Type B pancreatic cell (in vitro differentiated cells): Measurements from ENCODE around the gene NCR3LG1. TPM values are rescaled to one million over a fixed set of nuclear protein-coding genes. Genes with fewer than 3 reads are reported as not detected.

Experiments used
- DNase-seq: peaks from one replicate; pipeline ENCODE4 v3.0.0; 2021; ENCODE audit warnings: mixed read lengths; ENCODE audit not compliant: unreplicated experiment; ENCODE audit errors: extremely low spot score
- H3K27ac Mint-ChIP-seq: 2 replicates; pipeline ENCODE4 v1.8.0; 2021; ENCODE audit warnings: mild to moderate bottlenecking, mixed read lengths
- H3K27me3 Mint-ChIP-seq: 2 replicates; pipeline ENCODE4 v1.8.0; 2021; ENCODE audit warnings: mixed read lengths
- H3K36me3 Mint-ChIP-seq: 2 replicates; pipeline ENCODE4 v1.8.0; 2021; ENCODE audit warnings: mixed read lengths
- H3K4me1 Mint-ChIP-seq: one replicate; pipeline ENCODE4 v1.8.0; 2021; ENCODE audit warnings: mixed read lengths; ENCODE audit not compliant: unreplicated experiment
- H3K4me3 Mint-ChIP-seq: 2 replicates; pipeline ENCODE4 v1.8.0; 2021; ENCODE audit warnings: mild to moderate bottlenecking, mixed read lengths
- H3K9me3 Mint-ChIP-seq: 2 replicates; pipeline ENCODE4 v1.8.0; 2021; ENCODE audit warnings: mixed read lengths
- total RNA-seq: library from RNA; stranded (reverse); gene quantifications from 2 replicates; pipeline ENCODE4 v1.2.1, GENCODE V29; 2021; ENCODE audit warnings: low replicate concordance
- TF ChIP-seq, protein P1 (sequence below): fragments of 200-600 bp; sonication (generic); conservative IDR thresholded peaks from 2 replicates; pipeline ENCODE4 v1.5.0; 2021; ENCODE audit warnings: antibody characterized with exemption, mild to moderate bottlenecking

Gene NCR3LG1
- total RNA-seq, 1 donor from 2014 or later, result 6.0 TPM

DNA sequence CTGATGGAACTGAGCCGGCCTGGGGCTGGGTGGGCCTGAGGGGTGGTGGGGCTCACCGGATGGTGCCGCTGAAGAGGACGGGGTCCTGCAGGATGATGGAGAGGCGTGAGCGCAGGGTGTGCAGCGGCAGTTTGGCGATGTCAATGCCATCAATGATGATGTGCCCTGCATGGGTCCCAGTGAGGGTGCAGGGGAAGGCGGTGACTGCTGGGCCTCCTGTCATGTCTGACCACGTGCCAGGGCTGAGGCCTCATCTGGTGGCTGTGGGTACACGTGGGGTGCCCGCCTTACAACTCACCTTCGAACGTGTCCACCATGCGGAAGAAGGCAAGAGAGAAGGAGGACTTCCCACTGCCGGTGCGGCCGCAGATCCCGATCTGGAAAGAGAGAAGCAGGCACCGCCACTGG, 44.0 kb downstream of the NCR3LG1 start:
- TF ChIP-seq, protein P1, sequence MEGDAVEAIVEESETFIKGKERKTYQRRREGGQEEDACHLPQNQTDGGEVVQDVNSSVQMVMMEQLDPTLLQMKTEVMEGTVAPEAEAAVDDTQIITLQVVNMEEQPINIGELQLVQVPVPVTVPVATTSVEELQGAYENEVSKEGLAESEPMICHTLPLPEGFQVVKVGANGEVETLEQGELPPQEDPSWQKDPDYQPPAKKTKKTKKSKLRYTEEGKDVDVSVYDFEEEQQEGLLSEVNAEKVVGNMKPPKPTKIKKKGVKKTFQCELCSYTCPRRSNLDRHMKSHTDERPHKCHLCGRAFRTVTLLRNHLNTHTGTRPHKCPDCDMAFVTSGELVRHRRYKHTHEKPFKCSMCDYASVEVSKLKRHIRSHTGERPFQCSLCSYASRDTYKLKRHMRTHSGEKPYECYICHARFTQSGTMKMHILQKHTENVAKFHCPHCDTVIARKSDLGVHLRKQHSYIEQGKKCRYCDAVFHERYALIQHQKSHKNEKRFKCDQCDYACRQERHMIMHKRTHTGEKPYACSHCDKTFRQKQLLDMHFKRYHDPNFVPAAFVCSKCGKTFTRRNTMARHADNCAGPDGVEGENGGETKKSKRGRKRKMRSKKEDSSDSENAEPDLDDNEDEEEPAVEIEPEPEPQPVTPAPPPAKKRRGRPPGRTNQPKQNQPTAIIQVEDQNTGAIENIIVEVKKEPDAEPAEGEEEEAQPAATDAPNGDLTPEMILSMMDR, result no peak
- H3K27me3 Mint-ChIP-seq, result peaks cover 11% of the 10 kb centered on the region
- no peaks in the 10 kb centered on the region for H3K4me1 Mint-ChIP-seq
- H3K36me3 Mint-ChIP-seq, result no peaks in the 10 kb centered on the region
- no peak overlapping the region for H3K27ac Mint-ChIP-seq
- no peaks in the 10 kb centered on the region for H3K9me3 Mint-ChIP-seq
- DNase-seq, result no peak
- H3K4me3 Mint-ChIP-seq, result no peak overlapping the region

DNA sequence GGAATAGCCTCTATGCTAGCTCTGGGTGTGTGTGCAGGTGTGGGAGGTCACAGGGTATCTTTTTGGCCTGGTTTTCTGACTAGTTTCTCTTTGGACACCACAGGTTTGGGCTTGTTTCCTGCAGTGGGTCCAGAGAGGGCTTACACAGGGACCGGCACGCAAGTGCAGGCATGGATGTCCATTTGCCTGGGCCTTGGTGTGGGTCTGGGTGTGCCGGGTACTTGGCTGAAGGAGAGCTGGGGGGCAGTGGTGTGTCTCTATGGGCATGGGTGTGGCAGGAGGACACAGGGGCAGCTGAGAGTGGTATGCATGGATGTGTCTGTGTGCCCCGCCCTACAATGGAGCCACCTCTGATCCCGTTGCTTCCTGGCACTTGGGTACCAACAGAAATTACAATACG, 44.4 kb downstream of the NCR3LG1 start:
- Mint-ChIP-seq H3K4me3 (no peak overlapping the region), H3K4me1 (no peaks in the 10 kb centered on the region), H3K36me3 (no peaks in the 10 kb centered on the region), H3K9me3 (no peaks in the 10 kb centered on the region), H3K27me3 (peaks cover 11% of the 10 kb centered on the region), H3K27ac (no peak overlapping the region)
- DNase-seq, result no peak
- TF ChIP-seq, protein P1, result no peak

DNA sequence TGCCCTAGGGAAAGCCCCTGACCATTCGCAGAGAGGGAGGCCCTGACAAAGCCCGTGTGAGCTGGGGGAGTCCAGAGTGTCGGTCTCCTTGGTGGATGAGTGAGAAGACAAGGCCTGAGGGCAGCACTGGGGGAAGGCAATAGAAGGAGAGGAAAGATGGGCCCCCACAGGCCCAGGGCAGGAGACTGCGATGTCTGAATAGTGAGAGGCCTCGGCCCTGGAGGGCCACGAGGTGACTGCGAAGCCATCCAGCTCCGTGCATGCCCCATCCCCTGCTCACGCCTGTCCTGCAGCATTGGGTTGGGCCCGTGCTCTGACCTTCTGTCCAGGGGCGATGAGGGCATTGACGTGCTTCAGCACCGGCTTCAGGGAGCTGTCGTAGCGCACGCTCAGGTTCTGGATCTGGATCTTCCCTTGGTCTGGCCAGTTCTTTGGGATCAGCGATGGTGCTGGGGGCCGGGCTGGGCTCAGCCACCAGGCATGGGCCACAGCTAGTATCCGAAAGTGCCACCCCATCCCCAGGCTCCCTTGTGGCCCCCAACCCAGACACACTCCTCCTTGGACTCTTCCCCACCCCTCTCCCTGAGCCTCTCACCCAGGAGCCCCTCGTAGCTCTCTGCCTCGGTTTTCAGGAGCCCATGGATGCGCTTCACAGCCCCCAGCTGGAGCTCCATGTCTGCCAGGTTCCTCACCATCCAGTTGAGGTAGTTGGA, 45.2 kb downstream of the NCR3LG1 start:
- no peak overlapping the region for H3K27ac Mint-ChIP-seq
- TF ChIP-seq, protein P1, result no peak
- no peaks in the 10 kb centered on the region for H3K36me3 Mint-ChIP-seq
- H3K4me3 Mint-ChIP-seq, result no peak overlapping the region
- H3K4me1 Mint-ChIP-seq, result no peaks in the 10 kb centered on the region
- H3K27me3 Mint-ChIP-seq, result peaks cover 6% of the 10 kb centered on the region
- DNase-seq, result no peak
- H3K9me3 Mint-ChIP-seq, result no peaks in the 10 kb centered on the region

DNA sequence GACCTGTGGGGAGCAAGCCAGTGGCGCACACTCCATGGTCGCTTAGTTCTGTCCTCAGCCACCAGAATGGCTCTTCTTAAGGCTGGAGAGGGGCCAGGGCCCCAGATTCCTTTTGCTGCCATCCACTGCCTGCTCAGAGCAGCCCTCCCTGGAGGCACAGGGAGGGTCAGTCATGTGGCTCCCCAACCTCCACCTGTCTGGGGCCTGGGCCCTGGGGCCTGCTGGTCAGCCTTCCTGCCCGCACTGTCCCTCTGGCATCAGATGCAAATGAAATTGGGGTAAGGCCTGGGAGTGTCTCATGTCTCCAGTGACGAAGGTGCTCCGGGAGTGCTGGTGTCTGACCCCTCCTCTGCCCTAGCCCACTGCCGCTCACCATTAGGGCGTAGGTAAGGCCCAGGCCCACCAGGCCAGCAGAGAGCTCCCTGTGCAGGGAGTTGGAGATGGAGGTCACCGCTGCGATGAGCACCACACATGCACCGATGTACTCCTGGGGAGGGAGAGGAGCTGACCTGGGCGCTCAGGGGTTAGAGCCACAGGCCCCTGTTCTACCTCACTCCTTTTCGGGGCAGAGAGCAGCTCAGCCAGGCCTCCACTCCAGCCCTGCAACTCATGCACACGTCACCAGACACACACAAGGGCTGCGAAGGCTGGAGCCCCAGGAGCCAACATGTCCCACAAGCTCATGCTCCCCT, 45.9 kb downstream of the NCR3LG1 start:
- Mint-ChIP-seq H3K27me3 (peaks cover 6% of the 10 kb centered on the region), H3K4me3 (no peak overlapping the region), H3K36me3 (no peaks in the 10 kb centered on the region), H3K9me3 (no peaks in the 10 kb centered on the region), H3K27ac (no peak overlapping the region), H3K4me1 (no peaks in the 10 kb centered on the region)
- TF ChIP-seq, protein P1, result no peak
- no peak for DNase-seq

DNA sequence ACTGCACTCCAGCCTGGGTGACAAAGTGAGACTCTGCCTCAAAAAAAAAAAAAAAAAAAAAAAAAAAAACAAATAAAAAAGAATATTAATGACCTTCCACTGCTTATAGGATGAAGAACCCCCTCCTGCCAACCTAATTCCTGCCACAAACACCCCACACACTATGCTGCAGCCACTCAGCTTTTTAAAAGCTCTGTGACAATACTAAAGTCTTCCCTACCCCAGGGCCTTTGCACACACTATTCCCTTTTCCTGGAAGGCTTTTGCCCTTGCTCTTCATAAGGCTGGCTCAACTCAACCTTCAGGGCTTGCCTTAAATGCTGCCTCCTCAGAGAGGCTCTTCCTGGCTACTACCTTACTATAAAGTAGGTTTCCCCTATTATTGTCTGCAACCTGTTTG, 47.6 kb downstream of the NCR3LG1 start:
- no peak overlapping the region for H3K4me3 Mint-ChIP-seq
- DNase-seq, result no peak
- no peak overlapping the region for H3K27ac Mint-ChIP-seq
- peaks cover 6% of the 10 kb centered on the region for H3K27me3 Mint-ChIP-seq
- H3K36me3 Mint-ChIP-seq, result no peaks in the 10 kb centered on the region
- no peaks in the 10 kb centered on the region for H3K4me1 Mint-ChIP-seq
- H3K9me3 Mint-ChIP-seq, result no peaks in the 10 kb centered on the region
- TF ChIP-seq, protein P1, result no peak
